ENCODE measurements around the gene MED1. TPM values are rescaled to one million over a fixed set of nuclear protein-coding genes. Genes with fewer than 3 reads are reported as not detected.

Gene MED1
- total and polyA plus RNA-seq, 2 experiments from 2014 or later = 12.7 to 17.6 TPM

GRCh38 chr17:39406951-39407350 lies 44.1 kb downstream of the MED1 start:
- peaks cover 40% of the 10 kb centered on the region for H3K36me3 ChIP-seq
- H3K4me3 ChIP-seq = no peak overlapping the region
- H3K4me1 ChIP-seq (ENCODE audit: low read depth) = peaks cover 3% of the 10 kb centered on the region
- no peak for TF ChIP-seq CTCF (IDR thresholded peaks at IDR 0.05; ENCODE audit: low read depth, low read length)
- H3K9me3 ChIP-seq (ENCODE audit: low read depth) = no peaks in the 10 kb centered on the region
- H3K27me3 ChIP-seq = no peaks in the 10 kb centered on the region
- no peak overlapping the region for H3K27ac ChIP-seq
- DNase-seq (ENCODE audit: low read depth in 1 of 2, low spot score in 1 of 2) = no peak

GRCh38 chr17:39405436-39405835 lies 45.6 kb downstream of the MED1 start:
- no peak for TF ChIP-seq CTCF (IDR thresholded peaks at IDR 0.05; ENCODE audit: low read depth, low read length)
- H3K4me1 ChIP-seq (ENCODE audit: low read depth) = peaks cover 3% of the 10 kb centered on the region
- H3K4me3 ChIP-seq = no peak overlapping the region
- H3K27me3 ChIP-seq = no peaks in the 10 kb centered on the region
- no peak for DNase-seq (ENCODE audit: low read depth in 1 of 2, low spot score in 1 of 2)
- peaks cover 31% of the 10 kb centered on the region for H3K36me3 ChIP-seq
- H3K9me3 ChIP-seq (ENCODE audit: low read depth) = no peaks in the 10 kb centered on the region
- H3K27ac ChIP-seq = no peak overlapping the region

GRCh38 chr17:39404542-39405378 lies 46.3 kb downstream of the MED1 start:
- no peak overlapping the region for H3K4me3 ChIP-seq
- no peak overlapping the region for H3K27ac ChIP-seq
- peak in 1 of 2 donors; percentile 85 for DNase-seq (ENCODE audit: low read depth in 1 of 2, low spot score in 1 of 2)
- peaks cover 8% of the 10 kb centered on the region for H3K4me1 ChIP-seq (ENCODE audit: low read depth)
- no peaks in the 10 kb centered on the region for H3K9me3 ChIP-seq (ENCODE audit: low read depth)
- TF ChIP-seq CTCF (IDR thresholded peaks at IDR 0.05; ENCODE audit: low read depth, low read length) = no peak
- peaks cover 24% of the 10 kb centered on the region for H3K36me3 ChIP-seq
- no peaks in the 10 kb centered on the region for H3K27me3 ChIP-seq

GRCh38 chr17:39402890-39403605 lies 48.0 kb downstream of the MED1 start:
- no peaks in the 10 kb centered on the region for H3K27me3 ChIP-seq
- H3K36me3 ChIP-seq = peaks cover 15% of the 10 kb centered on the region
- peaks cover 8% of the 10 kb centered on the region for H3K4me1 ChIP-seq (ENCODE audit: low read depth)
- H3K9me3 ChIP-seq (ENCODE audit: low read depth) = no peaks in the 10 kb centered on the region
- DNase-seq (ENCODE audit: low read depth in 1 of 2, low spot score in 1 of 2) = no peak
- peak overlapping the region; percentile 91 for H3K4me3 ChIP-seq
- TF ChIP-seq CTCF (IDR thresholded peaks at IDR 0.05; ENCODE audit: low read depth, low read length) = no peak
- no peak overlapping the region for H3K27ac ChIP-seq

- peak; percentile 94 to 96 for DNase-seq (ENCODE audit: low read depth in 1 of 2, low spot score in 1 of 2)
- Histone ChIP-seq H3K36me3 (peaks cover 11% of the 10 kb centered on the region), H3K27me3 (no peaks in the 10 kb centered on the region), H3K9me3 (ENCODE audit: low read depth) (no peaks in the 10 kb centered on the region), H3K4me1 (ENCODE audit: low read depth) (peaks cover 8% of the 10 kb centered on the region), H3K27ac (peak overlapping the region; percentile 93), H3K4me3 (peak overlapping the region; percentile 91)
- no peak for TF ChIP-seq CTCF (IDR thresholded peaks at IDR 0.05; ENCODE audit: low read depth, low read length)
These were observed 48.7 kb downstream of the MED1 start for GRCh38 chr17:39402244-39402889.
